OCI-LY3 (cell line): ENCODE data around the gene ZNF343.

Experiments used
- EZH2phosphoT487 ChIP-seq: fragments of 200-600 bp; shearing (Covaris generic); IDR thresholded peaks from 2 replicates; pipeline ENCODE4 v1.6.1; 2018; ENCODE audit warnings: antibody characterized with exemption, mixed run types, low read depth
- TF ChIP-seq, protein P1 (sequence below): fragments of 200-600, 300-600 bp; sonication (generic); IDR thresholded peaks from 2 replicates; pipeline ENCODE4 v1.5.1; 2014; ENCODE audit warnings: antibody characterized with exemption, low read length, low read depth

DNA sequence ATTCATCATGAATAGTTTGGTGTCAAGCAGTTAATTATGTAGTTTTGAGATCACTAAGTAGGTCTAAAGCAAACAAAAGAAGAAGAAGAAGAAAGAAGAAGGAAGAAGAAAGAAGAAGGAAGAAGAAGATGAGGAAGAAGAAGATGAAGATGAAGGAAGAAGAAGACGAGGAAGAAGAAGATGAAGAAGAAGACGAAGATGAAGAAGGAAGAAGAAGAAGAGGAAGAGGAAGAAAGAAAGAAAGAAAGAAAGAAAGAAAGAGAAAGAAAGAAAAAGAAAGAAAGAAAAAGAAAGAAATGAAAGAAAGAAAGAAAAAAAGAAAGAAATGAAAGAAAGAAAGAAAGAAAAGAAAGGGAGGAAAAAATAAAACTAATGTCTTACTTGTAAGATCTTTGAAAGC, 36.9 kb upstream of the ZNF343 start:
- TF ChIP-seq, protein P1, sequence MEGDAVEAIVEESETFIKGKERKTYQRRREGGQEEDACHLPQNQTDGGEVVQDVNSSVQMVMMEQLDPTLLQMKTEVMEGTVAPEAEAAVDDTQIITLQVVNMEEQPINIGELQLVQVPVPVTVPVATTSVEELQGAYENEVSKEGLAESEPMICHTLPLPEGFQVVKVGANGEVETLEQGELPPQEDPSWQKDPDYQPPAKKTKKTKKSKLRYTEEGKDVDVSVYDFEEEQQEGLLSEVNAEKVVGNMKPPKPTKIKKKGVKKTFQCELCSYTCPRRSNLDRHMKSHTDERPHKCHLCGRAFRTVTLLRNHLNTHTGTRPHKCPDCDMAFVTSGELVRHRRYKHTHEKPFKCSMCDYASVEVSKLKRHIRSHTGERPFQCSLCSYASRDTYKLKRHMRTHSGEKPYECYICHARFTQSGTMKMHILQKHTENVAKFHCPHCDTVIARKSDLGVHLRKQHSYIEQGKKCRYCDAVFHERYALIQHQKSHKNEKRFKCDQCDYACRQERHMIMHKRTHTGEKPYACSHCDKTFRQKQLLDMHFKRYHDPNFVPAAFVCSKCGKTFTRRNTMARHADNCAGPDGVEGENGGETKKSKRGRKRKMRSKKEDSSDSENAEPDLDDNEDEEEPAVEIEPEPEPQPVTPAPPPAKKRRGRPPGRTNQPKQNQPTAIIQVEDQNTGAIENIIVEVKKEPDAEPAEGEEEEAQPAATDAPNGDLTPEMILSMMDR = no peak
- no peak for TF ChIP-seq EZH2phosphoT487
